GM21447 (cell line): Measurements from ENCODE around the gene LARP1.
"Not testable (repeated sequence)": the region's sequence is repeated elsewhere in the genome, so short reads cannot be mapped to it uniquely, and the experiment has no call there.

Experiments
- ATAC-seq: cut with Tn5 transposase; IDR thresholded peaks from one replicate; pipeline ENCODE4 v1.9.1; 2021; ENCODE audit not compliant: unreplicated experiment

LARP1 gene

GRCh38 chr5:154755361-154756008 lies at the start of gene LARP1:
LARP1 (plus strand) TSS chr5:154755377; CDS start chr5:154755758, 381 bp downstream.
- ATAC-seq: peak; percentile 7

GRCh38 chr5:154706416-154706815 lies 48.8 kb upstream of the LARP1 start:
- ATAC-seq: no peak

- no peak for ATAC-seq
Observed at GRCh38 chr5:154707641-154708040, 47.5 kb upstream of the LARP1 start.

- no peak for ATAC-seq
Observed at GRCh38 chr5:154708207-154708606, 47.0 kb upstream of the LARP1 start.

GRCh38 chr5:154708846-154709245 lies 46.3 kb upstream of the LARP1 start:
- ATAC-seq: no peak

GRCh38 chr5:154709368-154710305 lies 45.5 kb upstream of the LARP1 start:
- ATAC-seq: no peak

GRCh38 chr5:154712518-154713437 lies 42.4 kb upstream of the LARP1 start:
- no peak for ATAC-seq

GRCh38 chr5:154713615-154714125 lies 41.5 kb upstream of the LARP1 start:
- ATAC-seq: no peak

GRCh38 chr5:154714266-154714986 lies 40.8 kb upstream of the LARP1 start:
- ATAC-seq: peak; percentile 82

- no peak for ATAC-seq
Observed at GRCh38 chr5:154721481-154722058, 33.6 kb upstream of the LARP1 start.

GRCh38 chr5:154722097-154722496 lies 33.1 kb upstream of the LARP1 start:
- no peak for ATAC-seq

- no peak for ATAC-seq
Observed at GRCh38 chr5:154722936-154723335, 32.2 kb upstream of the LARP1 start.

GRCh38 chr5:154723740-154724505 lies 31.3 kb upstream of the LARP1 start:
- ATAC-seq: no peak

- no peak for ATAC-seq
Observed at GRCh38 chr5:154727361-154727760, 27.8 kb upstream of the LARP1 start.

GRCh38 chr5:154728939-154729588 lies 26.1 kb upstream of the LARP1 start:
- no peak for ATAC-seq

GRCh38 chr5:154729613-154730012 lies 25.6 kb upstream of the LARP1 start:
- ATAC-seq: no peak

GRCh38 chr5:154730761-154731160 lies 24.4 kb upstream of the LARP1 start:
- not testable (repeated sequence) for ATAC-seq

- no peak for ATAC-seq
Observed at GRCh38 chr5:154732212-154732611, 23.0 kb upstream of the LARP1 start.
